IMR-90 (cell line): ENCODE data around the gene GPC6. TPM values are rescaled to one million over a fixed set of nuclear protein-coding genes. Genes with fewer than 3 reads are reported as not detected.

Experiments used
- ATAC-seq: fragments of 200-7000 bp; cut with Tn5 transposase; 2 replicates; pipeline ENCODE4 v1.9.1; 2020; ENCODE audit warnings: low read depth, mild to moderate bottlenecking, moderate library complexity
- BruUV-seq: library from RNA; stranded (reverse); fragments of 400-500 nt; replicated peaks from 2 replicates; lab custom pipeline; 2021; lab: Mats Ljungman, UMichigan
- CTCF ChIA-PET: fragments of 300-600 bp; formaldehyde crosslinking; extraction: SDS; loops from one replicate; lab custom pipeline; 2021; ENCODE audit warnings: antibody characterized with exemption; lab: Yijun Ruan, JAX
- POLR2A ChIA-PET: fragments of 300-600 bp; sonication (Branson Sonifier 250); formaldehyde crosslinking; loops from one replicate; lab custom pipeline; 2022; ENCODE audit warnings: antibody characterized with exemption; ENCODE audit not compliant: unreplicated experiment; lab: Charles Lee
- DNase-seq: peaks from one replicate; pipeline ENCODE4 v3.0.0; 2013
- H2AFZ ChIP-seq: replicated peaks from 2 replicates; pipeline ENCODE3; 2013; ENCODE audit warnings: low read length, mild to moderate bottlenecking; ENCODE audit not compliant: poor library complexity
- H2AK5ac ChIP-seq: 2 replicates; pipeline ENCODE4 v1.6.1; 2013; ENCODE audit warnings: low read depth, low read length, inconsistent platforms
- H2AK9ac ChIP-seq: replicated peaks from 2 replicates; pipeline ENCODE3; 2013; ENCODE audit warnings: mild to moderate bottlenecking, low read depth, low read length, moderate library complexity; ENCODE audit not compliant: poor library complexity
- H2BK120ac ChIP-seq: 2 replicates; pipeline ENCODE4 v1.6.1; 2013; ENCODE audit warnings: low read depth, low read length, inconsistent platforms
- H2BK15ac ChIP-seq: 3 replicates; pipeline ENCODE4 v1.6.1; 2013; ENCODE audit warnings: low read depth, low read length, inconsistent platforms
- H2BK20ac ChIP-seq: 2 replicates; pipeline ENCODE4 v1.6.1; 2013; ENCODE audit warnings: low read depth, mild to moderate bottlenecking, inconsistent platforms, low read length, moderate library complexity
- H2BK5ac ChIP-seq: 2 replicates; pipeline ENCODE4 v1.6.1; 2013; ENCODE audit warnings: mild to moderate bottlenecking, low read depth, low read length, inconsistent platforms; ENCODE audit not compliant: poor library complexity, severe bottlenecking
- H3K14ac ChIP-seq: replicated peaks from 2 replicates; pipeline ENCODE4 v1.6.1; 2013; ENCODE audit warnings: low read depth, low read length, inconsistent platforms
- H3K18ac ChIP-seq: 2 replicates; pipeline ENCODE4 v1.6.1; 2013; ENCODE audit warnings: low read depth, low read length, control low read depth
- H3K23ac ChIP-seq: 2 replicates; pipeline ENCODE4 v1.6.1; 2013; ENCODE audit warnings: low read depth, low read length, inconsistent platforms
- H3K27ac ChIP-seq: 2 replicates; pipeline ENCODE4 v1.5.1; 2013; ENCODE audit warnings: mild to moderate bottlenecking, control low read depth, low read length; ENCODE audit not compliant: insufficient read depth
- H3K27me3 ChIP-seq: 2 replicates; pipeline ENCODE4 v1.6.1; 2013; ENCODE audit warnings: low read length; ENCODE audit not compliant: control insufficient read depth, insufficient read depth
- H3K36me3 ChIP-seq: 2 replicates; pipeline ENCODE4 v1.6.1; 2013; ENCODE audit warnings: low read length, mixed read lengths; ENCODE audit not compliant: control insufficient read depth, insufficient read depth
- H3K4ac ChIP-seq: 2 replicates; pipeline ENCODE4 v1.6.1; 2013; ENCODE audit warnings: low read depth, low read length, inconsistent platforms
- H3K4me1 ChIP-seq: 2 replicates; pipeline ENCODE4 v1.6.1; 2013; ENCODE audit warnings: low read length, mixed read lengths; ENCODE audit not compliant: control insufficient read depth, insufficient read depth
- H3K4me2 ChIP-seq: 2 replicates; pipeline ENCODE4 v1.6.1; 2013; ENCODE audit warnings: low read depth, mild to moderate bottlenecking, control low read depth, low read length, moderate library complexity
- H3K4me3 ChIP-seq: 2 replicates; pipeline ENCODE4 v1.5.1; 2013; ENCODE audit warnings: low read depth, mild to moderate bottlenecking, control low read depth, low read length, moderate library complexity; ENCODE audit not compliant: insufficient read depth
- H3K56ac ChIP-seq: 2 replicates; pipeline ENCODE4 v1.6.1; 2013; ENCODE audit warnings: low read length, inconsistent platforms; ENCODE audit not compliant: insufficient read depth; ENCODE audit errors: extremely low read depth
- H3K79me1 ChIP-seq, 2 experiments: 2 replicates each; pipeline ENCODE4 v1.6.1; 2013; ENCODE audit warnings: low read length in 2 of 2, inconsistent platforms in 1 of 2, low read depth in 1 of 2
- H3K9ac ChIP-seq: 2 replicates; pipeline ENCODE4 v1.6.1; 2013; ENCODE audit warnings: low read depth, low read length, control low read depth
- H3K9me1 ChIP-seq: 2 replicates; pipeline ENCODE4 v1.6.1; 2013; ENCODE audit warnings: low read length, inconsistent platforms; ENCODE audit not compliant: insufficient read depth
- H3K9me3 ChIP-seq: 2 replicates; pipeline ENCODE4 v1.6.1; 2013; ENCODE audit warnings: low read length; ENCODE audit not compliant: control insufficient read depth, insufficient read depth
- H4K20me1 ChIP-seq: 2 replicates; pipeline ENCODE4 v1.6.1; 2013; ENCODE audit warnings: low read length, inconsistent platforms; ENCODE audit not compliant: insufficient read depth
- H4K5ac ChIP-seq: 2 replicates; pipeline ENCODE4 v1.6.1; 2013; ENCODE audit warnings: mild to moderate bottlenecking, low read depth, low read length, control low read depth
- H4K8ac ChIP-seq, 2 experiments: 2 replicates each; pipeline ENCODE4 v1.6.1; 2013; ENCODE audit warnings: low read depth in 2 of 2, low read length in 2 of 2, control low read depth in 1 of 2, inconsistent platforms in 1 of 2
- H4K91ac ChIP-seq: 2 replicates; pipeline ENCODE4 v1.6.1; 2013; ENCODE audit warnings: low read depth, low read length, inconsistent platforms; ENCODE audit not compliant: insufficient read depth
- BHLHE40 ChIP-seq: fragments of 150-350 bp; IDR thresholded peaks from 2 replicates; pipeline ENCODE4 v1.6.1; 2016; ENCODE audit warnings: mild to moderate bottlenecking, low read depth, low read length
- CEBPB ChIP-seq: IDR thresholded peaks from 2 replicates; pipeline ENCODE4 v1.6.1; 2012; ENCODE audit warnings: low read depth, low read length, improper control_type of control experiment
- CHD1 ChIP-seq: IDR thresholded peaks from 2 replicates; pipeline ENCODE4 v1.6.1; 2012; ENCODE audit warnings: low read depth, low read length, improper control_type of control experiment
- ELK1 ChIP-seq: fragments of 150-350 bp; IDR thresholded peaks from 2 replicates; pipeline ENCODE4 v1.6.1; 2016; ENCODE audit warnings: low read depth, mild to moderate bottlenecking, low read length, moderate library complexity, borderline replicate concordance
- FOS ChIP-seq: fragments of 150-350 bp; IDR thresholded peaks from 2 replicates; pipeline ENCODE4 v1.6.1; 2016; ENCODE audit warnings: low read depth, low read length
- MAFK ChIP-seq: IDR thresholded peaks from 2 replicates; pipeline ENCODE4 v1.6.1; 2012; ENCODE audit warnings: low read depth, low read length, improper control_type of control experiment
- MAZ ChIP-seq: IDR thresholded peaks from 2 replicates; pipeline ENCODE4 v1.6.1; 2012; ENCODE audit warnings: low read depth, mild to moderate bottlenecking, low read length, improper control_type of control experiment, moderate library complexity, borderline replicate concordance
- MXI1 ChIP-seq: IDR thresholded peaks from 2 replicates; pipeline ENCODE4 v1.6.1; 2012; ENCODE audit warnings: low read depth, mild to moderate bottlenecking, low read length, moderate library complexity, borderline replicate concordance
- POLR2A ChIP-seq: IDR thresholded peaks from 2 replicates; pipeline ENCODE4 v1.6.1; 2012; ENCODE audit warnings: mild to moderate bottlenecking, low read depth, low read length
- RAD21 ChIP-seq: IDR thresholded peaks from 2 replicates; pipeline ENCODE4 v1.6.1; 2012; ENCODE audit warnings: low read length, improper control_type of control experiment
- RCOR1 ChIP-seq: IDR thresholded peaks from 2 replicates; pipeline ENCODE4 v1.6.1; 2012; ENCODE audit warnings: mild to moderate bottlenecking, low read length, improper control_type of control experiment; ENCODE audit not compliant: insufficient replicate concordance
- RFX5 ChIP-seq: IDR thresholded peaks from 2 replicates; pipeline ENCODE4 v1.8.0; 2012; ENCODE audit warnings: low read depth, mild to moderate bottlenecking, low read length, moderate library complexity
- USF2 ChIP-seq: fragments of 150-350 bp; IDR thresholded peaks from 2 replicates; pipeline ENCODE4 v1.6.1; 2017; ENCODE audit warnings: mild to moderate bottlenecking, antibody characterized with exemption, low read length, low read depth
- WGBS, 2 experiments: methylation state at CpG; one replicate each; pipeline versions ENCODE4 v1.1.5 to v1.1.7; 2013; ENCODE audit warnings: missing lambda C conversion rate in 2 of 2; ENCODE audit not compliant: insufficient read length in 1 of 2; ENCODE audit errors: extremely low coverage in 2 of 2; 5-methylcytosine and 5-hydroxymethylcytosine counted together
- dilution Hi-C: fragments of 300-500 bp; cut with HindIII; formaldehyde crosslinking; loops from one replicate; pipeline ENCODE4 v1.14.3; 2018; ENCODE audit warnings: low sequenced_read_pairs; ENCODE audit not compliant: unreplicated experiment
- in situ Hi-C: fragments of 300-500 bp; cut with MboI; formaldehyde crosslinking; loops from 3 replicates; pipeline ENCODE4 v1.14.3; 2019; ENCODE audit warnings: low sequenced_read_pairs, inconsistent platforms, mixed read lengths
- intact Hi-C: fragments of 100-400 bp; cut with micrococcal nuclease; formaldehyde crosslinking; loops from 2 replicates; pipeline ENCODE4 v1.10.0; 2022
- polyA plus RNA-seq, 3 experiments: library from polyadenylated mRNA; depleted of rRNA; stranded (reverse); fragments of >200 nt; gene quantifications; 2 replicates each; pipeline ENCODE4 v1.2.3, GENCODE V29; 2012; ENCODE audit warnings: low replicate concordance in 1 of 3
- total RNA-seq: library from RNA; depleted of rRNA; stranded (reverse); fragments of >200 nt; gene quantifications from 2 replicates; pipeline ENCODE4 v1.2.3, GENCODE V29; 2012

GPC6 gene
- total and polyA plus RNA-seq, 2 of the 4 experiments (the other 2 are of a cell fraction) = 14.9 to 39.4 TPM

GRCh38 chr13:94313321-94313910 is 1086.8 kb downstream of the GPC6 start:
- Histone ChIP-seq H4K20me1 (no peaks in the 10 kb centered on the region), H2BK5ac (peak overlapping the region; percentile 8), H3K27ac (no peak overlapping the region), H2AK9ac (no peak overlapping the region), H2AFZ (no peak overlapping the region), H4K91ac (no peak overlapping the region), H3K18ac (no peak overlapping the region; the same call in 1 of the 2 replicates), H3K36me3 (no peaks in the 10 kb centered on the region), H3K4me1 (peaks cover 12% of the 10 kb centered on the region), H2BK120ac (peak overlapping the region; percentile 82; the same call in 1 of the 2 replicates), H3K56ac (no peak overlapping the region), H2BK15ac (peak overlapping the region; percentile 84; the same call in 1 of the 3 replicates), H4K8ac (no peak overlapping the region), H3K4me2 (no peak overlapping the region), H2AK5ac (no peak overlapping the region; the same call in 1 of the 2 replicates), H3K9me1 (peaks cover 18% of the 10 kb centered on the region), H3K79me1 (no peaks in the 10 kb centered on the region), H3K9me3 (no peaks in the 10 kb centered on the region), H3K4me3 (no peak overlapping the region), H3K9ac (no peak overlapping the region), H3K4ac (peak overlapping the region; percentile 66; the same call in 1 of the 2 replicates), H3K23ac (peak overlapping the region; percentile 68; the same call in 1 of the 2 replicates), H3K14ac (0 out of 2 replicates have a peak overlapping the region, but pooled peaks have one; percentile 23), H4K5ac (no peak overlapping the region), H3K27me3 (no peaks in the 10 kb centered on the region), H2BK20ac (peak overlapping the region; percentile 63; the same call in 1 of the 2 replicates)
- dilution Hi-C loops (no loop called here), intact Hi-C loops (no loop called here), in situ Hi-C loops (no loop called here)
- TF ChIP-seq CEBPB (no peak), FOS (no peak), RAD21 (no peak), RCOR1 (no peak), ELK1 (no peak), MAFK (no peak), POLR2A (no peak), CHD1 (no peak), MAZ (no peak), RFX5 (no peak), MXI1 (no peak), USF2 (no peak), BHLHE40 (no peak)
- WGBS, 2 experiments = no CpG with 5 or more reads among the region's 3 CpGs
- CTCF ChIA-PET = interaction anchor here (0.6 kb wide), 1 partner anchor 28 kb away, joined by 4 read pairs; no protein-coding TSS in a partner anchor
- ATAC-seq (no peak), DNase-seq (no peak)
- no TSS peak for BruUV-seq
- POLR2A ChIA-PET = no interaction called here
